ENCODE measurements around the gene TRIM34. TPM values are rescaled to one million over a fixed set of nuclear protein-coding genes. Genes with fewer than 3 reads are reported as not detected.

TRIM34 gene
- total RNA-seq, 1 experiment from 2014 or later = 0.41 TPM

DNA sequence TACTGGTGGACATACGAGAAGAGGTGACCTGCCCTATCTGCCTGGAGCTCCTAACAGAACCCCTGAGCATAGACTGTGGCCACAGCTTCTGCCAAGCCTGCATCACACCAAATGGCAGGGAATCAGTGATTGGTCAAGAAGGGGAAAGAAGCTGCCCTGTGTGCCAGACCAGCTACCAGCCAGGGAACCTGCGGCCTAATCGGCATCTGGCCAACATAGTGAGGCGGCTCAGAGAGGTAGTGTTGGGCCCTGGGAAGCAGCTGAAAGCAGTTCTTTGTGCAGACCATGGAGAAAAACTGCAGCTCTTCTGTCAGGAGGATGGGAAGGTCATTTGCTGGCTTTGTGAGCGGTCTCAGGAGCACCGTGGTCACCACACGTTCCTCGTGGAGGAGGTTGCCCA lies 21.5 kb upstream of the TRIM34 start:
- no peaks in the 10 kb centered on the region for H3K27me3 ChIP-seq (replicated peaks; ENCODE audit: insufficient read depth, low read depth, low read length, poor library complexity)
- no TSS peak for BruUV-seq (replicated peaks)
- H3K4me3 ChIP-seq (ENCODE audit: low read depth, low read length, poor library complexity, severe bottlenecking) = no peak overlapping the region
- H3K9me3 ChIP-seq (ENCODE audit: low read depth, low read length, poor library complexity, severe bottlenecking) = no peaks in the 10 kb centered on the region
- TF ChIP-seq EZH2 (IDR thresholded peaks at IDR 0.05; ENCODE audit: borderline replicate concordance, low read depth, low read length, poor library complexity, severe bottlenecking) (no peak), CTCF (conservative IDR thresholded peaks at IDR 0.05; ENCODE audit: low read depth, low read length) (no peak)
- no peaks in the 10 kb centered on the region for H3K36me3 ChIP-seq (ENCODE audit: insufficient read depth, low read length, poor library complexity, severe bottlenecking)
- no peaks in the 10 kb centered on the region for H3K4me1 ChIP-seq (ENCODE audit: insufficient read depth, low read length, poor library complexity, severe bottlenecking)
- ChIA-PET CTCF (no interaction called here), POLR2A (ENCODE audit: low non-redundant PET) (no interaction called here)
- intact Hi-C loops (cut with micrococcal nuclease; ENCODE audit: unreplicated experiment) = loop anchor here (10.0 kb wide), 1 partner anchor 291 kb away; the partner anchor contains the start of gene OR52E5
- no peak overlapping the region for H3K27ac ChIP-seq (ENCODE audit: low read depth, low read length, poor library complexity, severe bottlenecking)
- no peak for DNase-seq (ENCODE audit: low spot score)

DNA sequence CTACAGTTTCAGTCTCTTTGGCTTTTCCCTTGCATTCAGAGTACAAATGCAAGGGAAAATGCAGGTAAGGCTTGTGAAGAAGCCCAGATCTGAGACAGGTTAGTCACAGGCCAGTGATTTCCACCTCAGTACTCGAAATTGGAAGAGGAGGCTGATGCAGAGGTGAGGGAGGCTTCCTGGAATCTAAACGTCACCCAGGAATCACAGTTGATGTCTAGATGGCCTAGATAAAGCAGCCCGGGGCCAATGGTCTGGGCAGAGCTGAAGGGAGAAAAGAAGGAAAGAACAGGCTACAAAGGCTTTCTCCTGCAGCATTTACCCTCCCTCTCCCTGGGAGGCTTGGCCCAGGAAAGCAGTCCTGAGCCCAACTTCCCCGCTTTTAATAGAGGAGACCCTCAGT lies 19.9 kb upstream of the TRIM34 start:
- DNase-seq (ENCODE audit: low spot score) = no peak
- ChIA-PET CTCF (no interaction called here), POLR2A (ENCODE audit: low non-redundant PET) (no interaction called here)

GRCh38 chr11:5605849-5606248 lies 19.0 kb upstream of the TRIM34 start:
- Histone ChIP-seq H3K4me1 (ENCODE audit: insufficient read depth, low read length, poor library complexity, severe bottlenecking) (no peaks in the 10 kb centered on the region), H3K9me3 (ENCODE audit: low read depth, low read length, poor library complexity, severe bottlenecking) (no peaks in the 10 kb centered on the region), H3K36me3 (ENCODE audit: insufficient read depth, low read length, poor library complexity, severe bottlenecking) (no peaks in the 10 kb centered on the region), H3K27ac (ENCODE audit: low read depth, low read length, poor library complexity, severe bottlenecking) (no peak overlapping the region), H3K27me3 (replicated peaks; ENCODE audit: insufficient read depth, low read depth, low read length, poor library complexity) (no peaks in the 10 kb centered on the region), H3K4me3 (ENCODE audit: low read depth, low read length, poor library complexity, severe bottlenecking) (no peak overlapping the region)
- intact Hi-C loops (cut with micrococcal nuclease; ENCODE audit: unreplicated experiment) = loop anchor here (10.0 kb wide), 1 partner anchor 289 kb away; the partner anchor contains the start of gene OR52E5
- no peak for TF ChIP-seq CTCF (conservative IDR thresholded peaks at IDR 0.05; ENCODE audit: low read depth, low read length)
- TF ChIP-seq EZH2 (IDR thresholded peaks at IDR 0.05; ENCODE audit: borderline replicate concordance, low read depth, low read length, poor library complexity, severe bottlenecking) = no peak
- no TSS peak for BruUV-seq (replicated peaks)
- peak; percentile 5 for DNase-seq (ENCODE audit: low spot score)
- ChIA-PET POLR2A (ENCODE audit: low non-redundant PET) (no interaction called here), CTCF (interaction anchor here (0.6 kb wide), 1 partner anchor 755 kb away, joined by 9 read pairs; no protein-coding TSS in a partner anchor)

More for the DNA sequence above, 19.9 kb upstream of the TRIM34 start:
- H3K4me1 ChIP-seq (ENCODE audit: insufficient read depth, low read length, poor library complexity, severe bottlenecking) = no peaks in the 10 kb centered on the region
- H3K27me3 ChIP-seq (replicated peaks; ENCODE audit: insufficient read depth, low read depth, low read length, poor library complexity) = no peaks in the 10 kb centered on the region
- no peak overlapping the region for H3K4me3 ChIP-seq (ENCODE audit: low read depth, low read length, poor library complexity, severe bottlenecking)
- BruUV-seq (replicated peaks) = no TSS peak
- no peak for TF ChIP-seq CTCF (conservative IDR thresholded peaks at IDR 0.05; ENCODE audit: low read depth, low read length)
- no peak for TF ChIP-seq EZH2 (IDR thresholded peaks at IDR 0.05; ENCODE audit: borderline replicate concordance, low read depth, low read length, poor library complexity, severe bottlenecking)
- no peaks in the 10 kb centered on the region for H3K9me3 ChIP-seq (ENCODE audit: low read depth, low read length, poor library complexity, severe bottlenecking)
- no peaks in the 10 kb centered on the region for H3K36me3 ChIP-seq (ENCODE audit: insufficient read depth, low read length, poor library complexity, severe bottlenecking)
- intact Hi-C loops (cut with micrococcal nuclease; ENCODE audit: unreplicated experiment) = loop anchor here (10.0 kb wide), 1 partner anchor 290 kb away; the partner anchor contains the start of gene OR52E5
- H3K27ac ChIP-seq (ENCODE audit: low read depth, low read length, poor library complexity, severe bottlenecking) = no peak overlapping the region

Measured in A673 (cell line).